HEK293T (cell line): Measurements from ENCODE around the gene BORCS8.
"Not testable (repeated sequence)": the region's sequence is repeated elsewhere in the genome, so short reads cannot be mapped to it uniquely, and the experiment has no call there.

Experiments
- CTCF ChIA-PET: fragments of 350-600 bp; formaldehyde crosslinking; extraction: SDS; loops from one replicate; lab custom pipeline; 2021; ENCODE audit warnings: antibody characterized with exemption, inconsistent platforms; lab: Yijun Ruan, JAX
- POLR2A ChIA-PET: fragments of 350-600 bp; formaldehyde crosslinking; extraction: SDS; loops from one replicate; lab custom pipeline; 2020; ENCODE audit warnings: antibody characterized with exemption, inconsistent platforms; lab: Yijun Ruan, JAX
- DNase-seq: peaks from one replicate; pipeline ENCODE4 v3.0.0; 2012; ENCODE audit warnings: mixed read lengths; ENCODE audit errors: extremely low spot score
- ARNT ChIP-seq: fragments of 450-650 bp; IDR thresholded peaks from 2 replicates; pipeline ENCODE4 v1.6.1; 2017; ENCODE audit warnings: mild to moderate bottlenecking
- BHLHE40 ChIP-seq: fragments of 450-650 bp; IDR thresholded peaks from 2 replicates; pipeline ENCODE4 v1.6.1; 2016; ENCODE audit warnings: mild to moderate bottlenecking, moderate library complexity, borderline replicate concordance
- CTBP1 ChIP-seq: fragments of 450-650 bp; IDR thresholded peaks from 2 replicates; pipeline ENCODE4 v1.6.1; 2016; ENCODE audit warnings: borderline replicate concordance
- ELF4 ChIP-seq: fragments of 450-650 bp; IDR thresholded peaks from 2 replicates; pipeline ENCODE4 v1.6.1; 2017; ENCODE audit warnings: antibody characterized with exemption
- FOXA1 ChIP-seq: fragments of 450-650 bp; IDR thresholded peaks from 2 replicates; pipeline ENCODE4 v1.6.1; 2016; ENCODE audit warnings: mild to moderate bottlenecking
- FOXM1 ChIP-seq: fragments of 450-650 bp; IDR thresholded peaks from 2 replicates; pipeline ENCODE4 v1.6.1; 2017; ENCODE audit warnings: mild to moderate bottlenecking, borderline replicate concordance
- HDGF ChIP-seq: fragments of 450-650 bp; IDR thresholded peaks from 2 replicates; pipeline ENCODE4 v1.6.1; 2017; ENCODE audit warnings: antibody characterized with exemption, borderline replicate concordance
- L3MBTL2 ChIP-seq: fragments of 450-650 bp; conservative IDR thresholded peaks from 2 replicates; pipeline ENCODE4 v1.6.1; 2016; ENCODE audit warnings: mild to moderate bottlenecking
- LEF1 ChIP-seq: fragments of 450-650 bp; IDR thresholded peaks from 2 replicates; pipeline ENCODE4 v1.6.1; 2017; ENCODE audit warnings: mild to moderate bottlenecking, borderline replicate concordance
- NFRKB ChIP-seq: fragments of 450-650 bp; IDR thresholded peaks from 2 replicates; pipeline ENCODE4 v1.6.1; 2016; ENCODE audit warnings: mild to moderate bottlenecking, moderate library complexity
- PKNOX1 ChIP-seq: fragments of 450-650 bp; IDR thresholded peaks from 2 replicates; pipeline ENCODE4 v1.6.1; 2016
- SP1 ChIP-seq: fragments of 450-650 bp; IDR thresholded peaks from 2 replicates; pipeline ENCODE4 v1.6.1; 2017
- SUZ12 ChIP-seq: fragments of 450-650 bp; IDR thresholded peaks from 2 replicates; pipeline ENCODE4 v1.6.1; 2016; ENCODE audit warnings: mild to moderate bottlenecking
- TARDBP ChIP-seq: fragments of 450-650 bp; IDR thresholded peaks from 2 replicates; pipeline ENCODE4 v1.6.1; 2016
- ZNF384 ChIP-seq: fragments of 450-650 bp; IDR thresholded peaks from 2 replicates; pipeline ENCODE4 v1.6.1; 2016

The BORCS8 gene

DNA sequence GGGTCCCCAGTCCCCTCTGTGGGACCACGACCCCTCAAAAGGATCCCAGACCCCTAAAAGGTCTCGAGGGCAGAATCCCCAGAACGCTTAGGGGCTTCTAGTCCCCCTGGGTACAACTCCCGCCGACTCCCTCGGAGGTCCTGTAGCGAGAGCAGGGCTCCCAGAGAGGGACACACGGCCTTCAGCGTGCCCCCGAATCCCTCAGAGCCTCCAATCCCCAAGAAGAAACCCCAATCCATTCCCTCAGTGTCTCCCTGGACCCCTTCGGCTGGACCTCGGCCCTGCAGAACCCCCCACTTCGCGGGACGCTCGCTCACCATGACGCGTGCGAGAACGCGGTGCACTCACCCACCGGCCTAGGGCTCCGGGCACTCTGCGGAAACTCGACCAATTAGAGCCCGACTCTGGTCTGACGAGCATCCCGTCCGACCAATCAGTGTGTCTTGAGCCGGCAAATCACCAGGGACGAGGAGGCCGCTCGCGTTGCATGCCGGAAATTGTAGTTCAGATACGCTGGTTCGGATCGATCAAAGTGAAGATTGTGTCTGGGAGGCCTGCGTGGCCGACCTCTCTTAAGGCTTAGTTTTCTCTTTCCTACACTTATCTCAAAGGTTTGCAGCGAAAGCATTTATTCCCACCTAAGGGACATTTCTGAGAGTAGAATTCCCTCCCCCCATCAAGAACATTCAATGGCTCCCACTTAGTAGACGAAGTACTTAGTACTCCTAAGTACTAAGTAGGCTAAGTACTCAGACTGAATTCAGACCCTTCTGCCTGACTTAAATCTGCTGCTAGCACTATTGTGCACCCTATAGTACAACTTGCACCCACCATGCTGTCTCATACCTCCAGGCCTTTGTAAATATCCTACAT is 53.6 kb downstream of the BORCS8 start, which contains the start of gene TMEM161A:
TMEM161A (minus strand) TSS at position 370 of the 873 bp plus-strand sequence; CDS start at position 320, 50 bp downstream.
- peak; percentile 36; the same call in 1 of the 2 replicates for TF ChIP-seq ELF4
- TF ChIP-seq PKNOX1: peak; percentile 99
- TF ChIP-seq L3MBTL2: peak; percentile 98
- TF ChIP-seq LEF1: no peak
- no peak for TF ChIP-seq NFRKB
- peak; percentile 99 for DNase-seq
- POLR2A ChIA-PET: no interaction called here
- CTCF ChIA-PET: interaction anchor here (0.7 kb wide), 2 partner anchors 11 to 72 kb away, joined by 3 to 6 read pairs; no protein-coding TSS in a partner anchor

GRCh38 chr19:19137556-19138108 is 54.3 kb downstream of the BORCS8 start:
- DNase-seq: no peak
- no peak for TF ChIP-seq ARNT
- TF ChIP-seq FOXA1: no peak
- no peak for TF ChIP-seq CTBP1
- TF ChIP-seq BHLHE40: no peak
- no peak for TF ChIP-seq PKNOX1
- TF ChIP-seq HDGF: no peak
- ChIA-PET POLR2A (interaction anchor here (0.6 to 0.7 kb wide), 2 partner anchors 32 to 227 kb away, joined by 3 read pairs; no protein-coding TSS in a partner anchor), CTCF (no interaction called here)

GRCh38 chr19:19135713-19136112 is 56.2 kb downstream of the BORCS8 start:
- CTCF ChIA-PET: interaction anchor here (0.8 kb wide), 1 partner anchor 61 kb away, joined by 3 read pairs; no protein-coding TSS in a partner anchor
- POLR2A ChIA-PET: interaction anchor here (1.2 kb wide), 1 partner anchor 30 kb away, joined by 3 read pairs; no protein-coding TSS in a partner anchor
- not testable (repeated sequence) for DNase-seq

DNA sequence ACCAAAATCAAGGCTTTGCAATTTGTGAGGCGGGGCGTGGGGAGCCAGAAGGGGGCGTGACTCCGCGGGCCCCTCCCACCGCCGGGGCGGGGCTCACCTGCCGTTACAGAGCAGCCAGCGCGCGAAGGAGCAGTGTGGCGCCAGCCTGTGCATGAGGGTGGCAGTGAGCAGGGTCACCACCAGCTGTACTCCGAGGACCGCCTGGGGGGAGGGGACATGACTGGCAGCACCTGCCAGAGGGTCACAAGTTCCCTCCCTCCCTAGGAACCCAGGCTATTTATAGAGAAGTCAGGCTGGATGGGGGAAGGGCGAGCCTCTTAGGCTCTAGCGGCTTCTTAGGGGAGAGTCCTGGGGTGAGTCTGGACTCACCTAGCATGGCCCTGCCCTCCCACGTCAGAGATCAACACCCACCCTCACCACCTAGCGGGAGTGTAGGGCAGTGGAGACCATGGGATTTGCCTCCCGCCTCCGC is 57.2 kb downstream of the BORCS8 start:
- 0 out of 2 replicates have a peak, but pooled peaks have one; percentile 20 for TF ChIP-seq PKNOX1
- peak; percentile 56; the same call in 1 of the 2 replicates for TF ChIP-seq SP1
- TF ChIP-seq L3MBTL2: 0 out of 2 replicates have a peak, but pooled peaks have one; percentile 14
- no peak for TF ChIP-seq HDGF
- TF ChIP-seq SUZ12: no peak
- DNase-seq: peak; percentile 70
- ChIA-PET CTCF (no interaction called here), POLR2A (interaction anchor here (1.2 kb wide), 1 partner anchor 29 kb away, joined by 3 read pairs; no protein-coding TSS in a partner anchor)

GRCh38 chr19:19133985-19134384 is 58.0 kb downstream of the BORCS8 start:
- CTCF ChIA-PET: no interaction called here
- POLR2A ChIA-PET: no interaction called here
- TF ChIP-seq CTBP1 (no peak), FOXA1 (no peak), TARDBP (no peak), HDGF (no peak), ZNF384 (no peak), BHLHE40 (no peak), SP1 (no peak), LEF1 (no peak), SUZ12 (no peak)

GRCh38 chr19:19132912-19133311 is 59.0 kb downstream of the BORCS8 start:
- DNase-seq: no peak
- ChIA-PET POLR2A (no interaction called here), CTCF (no interaction called here)
- no peak for TF ChIP-seq SUZ12
- no peak for TF ChIP-seq FOXA1
- TF ChIP-seq ARNT: no peak

More at GRCh38 chr19:19133985-19134384, 58.0 kb downstream of the BORCS8 start:
- DNase-seq: no peak

- no peak for DNase-seq
- ChIA-PET CTCF (no interaction called here), POLR2A (no interaction called here)
- TF ChIP-seq L3MBTL2 (no peak), SP1 (no peak), SUZ12 (no peak), ELF4 (no peak), ARNT (no peak), HDGF (no peak), FOXA1 (no peak), FOXM1 (no peak), PKNOX1 (no peak), BHLHE40 (no peak), CTBP1 (no peak)
Measured at GRCh38 chr19:19131989-19132388, 60.0 kb downstream of the BORCS8 start.
